Psoas muscle (tissue), 8 donors: ENCODE results near the gene CDK14. TPM values are rescaled to one million over a fixed set of nuclear protein-coding genes. Genes with fewer than 3 reads are reported as not detected.

Source experiments
- ATAC-seq, 4 donors: fragments of 200-7000 bp; cut with Tn5 transposase; one replicate each; pipeline ENCODE4 v1.9.1; 2020; ENCODE audit warnings: moderate library complexity in 3 of 4, mild to moderate bottlenecking in 2 of 4
- DNase-seq, 2 donors: peaks; one replicate each; pipeline ENCODE4 v3.0.0-alpha.2; 2020
- H3K27ac ChIP-seq: fragments of 200-600 bp; one replicate; pipeline ENCODE4 v1.8.0; 2022
- H3K27me3 ChIP-seq, 3 donors: fragments of 200-600 bp in 1 of 3; one replicate each; pipeline versions ENCODE4 v1.6.1 to v1.8.0; 2013 to 2022; ENCODE audit warnings: low read length in 2 of 3, mild to moderate bottlenecking in 2 of 3, moderate library complexity in 1 of 3; ENCODE audit not compliant: insufficient read depth in 3 of 3
- H3K36me3 ChIP-seq, 2 donors: fragments of 200-600 bp in 1 of 2; one replicate each; pipeline versions ENCODE4 v1.6.1 to v1.8.0; 2013 to 2022; ENCODE audit warnings: low read depth in 1 of 2, mild to moderate bottlenecking in 1 of 2, moderate library complexity in 1 of 2; ENCODE audit not compliant: insufficient read depth in 1 of 2
- H3K4me1 ChIP-seq: fragments of 200-600 bp; one replicate; pipeline ENCODE4 v1.8.0; 2022
- H3K4me3 ChIP-seq: fragments of 200-600 bp; one replicate; pipeline ENCODE4 v1.8.0; 2022; ENCODE audit warnings: mild to moderate bottlenecking
- H3K9me3 ChIP-seq: fragments of 200-600 bp; one replicate; pipeline ENCODE4 v1.8.0; 2022
- CTCF ChIP-seq: fragments of 200-600 bp; IDR thresholded peaks from one replicate; pipeline ENCODE4 v1.8.0; 2022; ENCODE audit warnings: antibody characterized with exemption
- WGBS, 3 donors: extraction: QIAGEN DNeasy Blood & Tissue Kit; methylation state at CpG; one replicate each; pipeline versions ENCODE4 v1.1.6 to v1.1.7; 2013; 5-methylcytosine and 5-hydroxymethylcytosine counted together
- intact Hi-C, 2 donors: fragments of 100-400 bp; cut with DNase I; formaldehyde crosslinking; loops; one replicate each; pipeline versions ENCODE4 v1.11.0 to v1.14.2; 2022
- polyA plus RNA-seq, 3 donors: library from polyadenylated mRNA; stranded (reverse); fragments of 200-250 nt; gene quantifications; one replicate each; pipeline ENCODE4 v1.2.3, GENCODE V29; 2013
- total RNA-seq, 4 donors: library from RNA; stranded (reverse); fragmentation: NEBNext Ultra II Directional in 2 of 4; extraction: Animal tissue kit (Norgen Biotek cat#: 25700) in 2 of 4; gene quantifications; one replicate each; pipeline versions ENCODE4 v1.2.1 to v1.2.4, GENCODE V29; 2021 to 2023
- donor health status: healthy with polysubstance abuse.
- donor health status: DM: no; HTN: no; CAD: no; lungs with moderate emphysema.
- donor health status: Bipolar disorder and iron deficiency.
- donor health status: healthy.
- donor health status: DM: yes; HTN: yes; CAD: no.
- donor health status: DM: no; HTN: no; CAD: no.
- donor health status: DM: no; HTN: no; CAD: no.
- donor health status: DM: yes; HTN: yes; CAD: no.

Gene CDK14
- total and polyA plus RNA-seq, 7 donors, result 1.7 to 16.6 (median 10.6) TPM

- Histone ChIP-seq H3K4me3 (no peak overlapping the region), H3K36me3 (no peaks in the 10 kb centered on the region), H3K4me1 (no peaks in the 10 kb centered on the region), H3K9me3 (no peaks in the 10 kb centered on the region), H3K27ac (no peak overlapping the region), H3K27me3 (no peaks in the 10 kb centered on the region)
- ATAC-seq (no peak), DNase-seq (no peak)
- intact Hi-C loops, result no loop called here
- TF ChIP-seq CTCF, result no peak
- WGBS, 3 donors, result 29 to 33% (median 33%) methylated on average over 2 of the region's 2 CpGs
Measured at GRCh38 chr7:91248996-91249395, 652.9 kb downstream of the CDK14 start.

GRCh38 chr7:91249506-91250233 is 653.5 kb downstream of the CDK14 start:
- no peak for DNase-seq
- Histone ChIP-seq H3K9me3 (no peaks in the 10 kb centered on the region), H3K4me3 (no peak overlapping the region), H3K36me3 (no peaks in the 10 kb centered on the region), H3K4me1 (no peaks in the 10 kb centered on the region), H3K27ac (no peak overlapping the region), H3K27me3 (no peaks in the 10 kb centered on the region)
- no peak for TF ChIP-seq CTCF
- intact Hi-C loops, result no loop called here
- WGBS, 3 donors, result 76 to 85% (median 77%) methylated on average over 4 of the region's 4 CpGs
- ATAC-seq, result no peak

- intact Hi-C loops, result no loop called here
- Histone ChIP-seq H3K9me3 (peaks cover under 1% of the 10 kb centered on the region), H3K4me1 (no peaks in the 10 kb centered on the region), H3K27me3 (no peaks in the 10 kb centered on the region), H3K36me3 (no peaks in the 10 kb centered on the region), H3K27ac (no peak overlapping the region), H3K4me3 (no peak overlapping the region)
- no peak for ATAC-seq
- whole genome bisulfite sequencing, 3 donors, result 72 to 77% (median 75%) methylated on average over 4 of the region's 4 CpGs
- DNase-seq, result no peak
- TF ChIP-seq CTCF, result no peak
Measured at GRCh38 chr7:91250706-91251105, 654.6 kb downstream of the CDK14 start.

GRCh38 chr7:91251877-91252276 is 655.8 kb downstream of the CDK14 start:
- Histone ChIP-seq H3K9me3 (peaks cover 5% of the 10 kb centered on the region), H3K27ac (no peak overlapping the region), H3K4me3 (no peak overlapping the region), H3K4me1 (no peaks in the 10 kb centered on the region), H3K27me3 (no peaks in the 10 kb centered on the region), H3K36me3 (no peaks in the 10 kb centered on the region)
- no peak for ATAC-seq
- no peak for DNase-seq
- no peak for TF ChIP-seq CTCF
- 87 to 95% (median 92%) methylated on average over 3 of the region's 3 CpGs for WGBS, 3 donors
- intact Hi-C loops, result no loop called here

Other genes with a start within 250 kb of the CDK14 start
- gene GTPBP10, start 249.6 kb upstream of the CDK14 start, total RNA-seq, result 10 to 100 TPM; 18.9 to 28.5 (median 20.5) TPM
- 10 to 100 TPM; 17.2 to 23.4 (median 17.9) TPM for gene GTPBP10, start 249.6 kb upstream of the CDK14 start, polyA plus RNA-seq
- gene CLDN12, start 192.9 kb upstream of the CDK14 start, total RNA-seq, result 10 to 100 TPM; 18.0 to 42.2 (median 26.3) TPM
- 10 to 100 TPM; 16.3 to 30.4 (median 28.1) TPM for gene CLDN12, start 192.9 kb upstream of the CDK14 start, polyA plus RNA-seq
- gene PTTG1IP2, start 126.7 kb upstream of the CDK14 start, total RNA-seq, result not detected
- gene PTTG1IP2, start 126.7 kb upstream of the CDK14 start, polyA plus RNA-seq, result not detected